Choroid plexus epithelial cell (primary cell): Measurements from ENCODE around the gene KISS1.
A peak's percentile ranks its signal among the peaks of the same experiment; 100 is the strongest.

ENCODE experiments used
- DNase-seq: peaks from one replicate; pipeline ENCODE4 v3.0.0-alpha.2; 2010; ENCODE audit warnings: low read depth
- H3K4me3 ChIP-seq: 2 replicates; pipeline ENCODE4 v1.5.1; 2011; ENCODE audit warnings: low read depth, mild to moderate bottlenecking, control low read depth, low read length, moderate library complexity
- TF ChIP-seq, protein P1 (sequence below): conservative IDR thresholded peaks from 2 replicates; pipeline ENCODE4 v1.5.1; 2011; ENCODE audit warnings: low read depth, mild to moderate bottlenecking, control low read depth, inconsistent platforms, low read length, moderate library complexity

Gene KISS1

DNA sequence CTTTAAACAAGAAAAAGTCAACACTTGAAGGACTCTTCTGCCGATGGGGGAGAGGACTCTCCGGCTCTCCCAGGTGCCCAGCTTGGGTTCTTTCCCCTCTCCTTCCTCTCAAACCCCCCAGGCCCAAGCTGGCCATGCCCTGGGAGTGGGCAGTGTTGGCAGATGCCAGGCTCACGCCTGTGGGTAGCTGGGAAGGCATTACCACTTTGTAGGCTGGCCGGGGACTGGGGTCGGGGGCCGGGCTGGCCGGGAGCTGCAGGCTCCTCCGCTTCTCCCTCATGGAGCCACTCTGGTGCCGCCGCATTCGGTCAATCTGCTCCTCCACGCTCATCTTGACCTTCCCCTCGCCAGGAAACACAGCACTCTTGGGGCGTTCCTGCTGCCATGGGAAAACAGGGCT, 33.9 kb upstream of the KISS1 start:
- TF ChIP-seq, protein P1, sequence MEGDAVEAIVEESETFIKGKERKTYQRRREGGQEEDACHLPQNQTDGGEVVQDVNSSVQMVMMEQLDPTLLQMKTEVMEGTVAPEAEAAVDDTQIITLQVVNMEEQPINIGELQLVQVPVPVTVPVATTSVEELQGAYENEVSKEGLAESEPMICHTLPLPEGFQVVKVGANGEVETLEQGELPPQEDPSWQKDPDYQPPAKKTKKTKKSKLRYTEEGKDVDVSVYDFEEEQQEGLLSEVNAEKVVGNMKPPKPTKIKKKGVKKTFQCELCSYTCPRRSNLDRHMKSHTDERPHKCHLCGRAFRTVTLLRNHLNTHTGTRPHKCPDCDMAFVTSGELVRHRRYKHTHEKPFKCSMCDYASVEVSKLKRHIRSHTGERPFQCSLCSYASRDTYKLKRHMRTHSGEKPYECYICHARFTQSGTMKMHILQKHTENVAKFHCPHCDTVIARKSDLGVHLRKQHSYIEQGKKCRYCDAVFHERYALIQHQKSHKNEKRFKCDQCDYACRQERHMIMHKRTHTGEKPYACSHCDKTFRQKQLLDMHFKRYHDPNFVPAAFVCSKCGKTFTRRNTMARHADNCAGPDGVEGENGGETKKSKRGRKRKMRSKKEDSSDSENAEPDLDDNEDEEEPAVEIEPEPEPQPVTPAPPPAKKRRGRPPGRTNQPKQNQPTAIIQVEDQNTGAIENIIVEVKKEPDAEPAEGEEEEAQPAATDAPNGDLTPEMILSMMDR: no peak
- no peak for DNase-seq
- H3K4me3 ChIP-seq: no peak overlapping the region

DNA sequence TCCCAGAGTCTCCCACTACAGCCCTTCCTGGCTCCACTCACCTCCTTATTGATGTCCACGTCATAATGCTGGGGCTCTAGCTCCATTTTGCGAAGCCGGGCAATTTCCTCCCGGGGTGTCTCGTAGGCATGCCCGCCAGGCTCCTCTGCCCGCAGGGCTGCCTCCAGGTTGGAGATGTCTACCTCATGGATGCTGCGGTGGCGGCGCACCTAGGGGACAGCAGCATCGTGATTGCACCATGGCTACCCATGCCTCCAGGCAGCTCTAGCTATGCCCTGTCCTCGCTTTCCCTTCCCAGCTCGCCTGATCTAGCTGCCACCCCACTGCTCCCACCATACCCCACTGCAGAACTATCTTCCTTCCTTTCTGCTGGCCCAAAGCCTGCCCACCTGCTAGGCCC, 32.6 kb upstream of the KISS1 start:
- no peak for DNase-seq
- TF ChIP-seq, protein P1: no peak
- no peak overlapping the region for H3K4me3 ChIP-seq

DNA sequence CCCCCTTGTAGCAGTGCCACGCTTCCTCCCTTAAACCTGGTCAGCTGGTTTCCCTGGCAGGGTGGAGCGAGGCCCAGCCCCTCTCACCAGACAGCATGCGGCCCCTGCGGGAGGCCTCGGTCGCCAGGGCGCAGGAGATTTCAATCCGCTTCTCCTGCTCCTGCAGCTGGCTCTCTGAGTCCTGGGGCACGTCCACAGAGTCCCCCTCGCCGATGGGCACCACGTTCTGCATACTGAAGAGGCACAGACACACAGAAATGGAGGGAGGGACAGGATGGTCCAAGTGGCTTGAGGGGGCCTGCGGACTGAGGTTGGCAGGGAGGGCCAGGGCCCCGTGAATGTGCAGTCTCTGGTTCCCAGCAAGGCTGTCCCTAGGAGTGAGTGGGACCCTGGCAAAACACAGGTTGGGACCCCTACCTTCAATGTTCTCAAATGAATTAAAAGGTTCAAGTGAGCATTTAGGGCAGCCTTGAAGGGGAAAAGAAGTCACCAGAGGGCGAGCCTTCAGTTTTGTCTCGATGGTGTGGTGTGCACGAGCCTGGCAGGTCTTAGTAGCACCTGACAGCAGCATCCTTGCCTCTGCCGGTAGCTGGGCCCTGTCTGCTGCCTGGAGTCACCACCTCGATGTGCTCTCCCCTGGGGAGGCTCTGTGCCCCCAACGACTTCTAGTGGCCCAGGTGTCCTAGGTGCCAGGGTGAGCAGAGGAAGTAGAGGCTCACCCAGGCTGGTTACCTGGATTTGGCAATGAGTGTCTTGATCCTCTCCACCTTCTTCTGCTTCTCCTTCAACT, 31.9 kb upstream of the KISS1 start:
- no peak for DNase-seq
- TF ChIP-seq, protein P1: no peak
- H3K4me3 ChIP-seq: no peak overlapping the region

DNA sequence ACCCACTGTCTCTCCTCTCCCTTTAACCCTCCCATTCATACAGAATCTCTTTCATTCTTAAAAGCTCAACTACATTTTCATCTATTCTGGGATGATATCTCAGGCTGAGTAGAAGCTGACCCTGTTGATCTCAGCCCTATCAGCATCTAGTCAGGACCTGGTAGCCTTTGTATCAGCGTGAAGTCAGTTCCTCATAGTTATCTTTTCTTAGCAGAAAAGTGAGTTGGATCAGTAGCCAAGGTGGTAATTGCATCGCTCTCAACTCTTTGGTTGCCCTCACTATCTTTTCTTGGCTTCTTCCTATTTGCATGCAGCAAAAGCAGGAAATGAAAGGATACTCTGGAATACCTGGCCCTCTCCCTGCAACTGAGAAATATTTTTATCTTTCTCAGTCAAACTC, 31.1 kb upstream of the KISS1 start:
- TF ChIP-seq, protein P1: no peak
- no peak overlapping the region for H3K4me3 ChIP-seq
- DNase-seq: no peak

DNA sequence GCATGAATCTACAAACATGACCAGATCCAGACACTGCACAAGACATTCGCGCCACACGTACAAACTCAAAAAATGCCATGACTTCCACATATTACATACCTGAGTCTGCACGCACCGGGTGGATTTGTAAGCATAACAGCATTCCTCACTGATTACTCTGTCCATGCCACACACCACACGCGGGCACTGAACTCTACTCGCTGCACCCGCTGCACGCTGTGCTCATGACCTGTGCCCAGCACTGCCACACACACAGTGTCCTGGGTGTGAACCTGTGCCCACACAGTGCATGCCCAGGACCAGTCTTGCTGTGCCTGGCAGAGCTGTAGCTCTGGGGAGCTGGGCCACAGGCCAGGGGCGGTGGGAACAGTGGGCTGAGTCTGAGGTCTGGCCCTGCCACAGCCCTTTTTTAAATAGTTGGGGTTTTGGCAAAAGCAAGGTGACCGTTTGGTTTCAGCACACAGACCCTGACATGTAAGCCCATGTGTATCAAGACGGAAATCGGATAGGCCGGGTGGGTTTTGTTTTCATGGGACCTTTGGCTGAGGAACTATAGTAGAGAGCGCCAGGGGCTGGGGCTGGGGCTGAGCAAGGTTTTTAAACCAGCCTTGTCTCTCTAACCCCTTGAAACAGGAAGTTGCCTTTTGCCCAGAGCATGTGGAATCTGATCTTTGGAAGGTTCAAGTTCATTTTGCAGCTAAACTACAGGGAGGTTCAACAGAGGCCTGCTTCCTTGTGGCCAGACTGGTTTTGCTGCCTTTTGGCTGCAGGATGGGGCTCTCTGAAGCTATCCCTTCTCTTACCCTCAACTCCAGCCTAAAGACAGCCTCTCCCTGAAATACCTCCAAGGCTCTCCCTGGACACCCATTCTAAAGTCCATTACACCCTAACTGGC, 29.8 kb upstream of the KISS1 start:
- H3K4me3 ChIP-seq: no peak overlapping the region
- TF ChIP-seq, protein P1: no peak
- peak; percentile 15 for DNase-seq

DNA sequence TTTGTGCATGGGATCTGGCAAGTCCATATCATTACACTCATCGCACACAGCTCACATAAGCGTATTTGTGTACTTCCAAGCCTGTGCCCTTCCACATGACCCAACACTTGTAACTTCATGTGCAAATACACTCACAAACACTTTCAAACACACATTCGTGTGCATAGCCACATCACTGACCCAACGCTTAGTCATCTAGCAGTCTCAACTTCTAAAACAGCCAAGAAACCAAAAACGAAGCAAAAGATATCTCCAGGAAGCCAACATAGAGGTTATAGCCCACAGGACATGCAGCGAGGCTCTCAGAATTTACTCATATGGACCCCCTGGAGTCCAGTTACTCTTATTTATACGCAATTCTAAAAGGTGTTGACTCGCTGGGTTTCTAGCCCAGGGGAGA, 28.4 kb upstream of the KISS1 start:
- TF ChIP-seq, protein P1: no peak
- no peak overlapping the region for H3K4me3 ChIP-seq
- peak; percentile 59 for DNase-seq
